Raji (cell line): Measurements from ENCODE around the gene EIF2AK2.

Experiments used
- POLR2A ChIP-seq: IDR thresholded peaks from 2 replicates; pipeline ENCODE4 v1.6.1; 2011; ENCODE audit warnings: low read depth, low read length, control low read depth; ENCODE audit not compliant: insufficient read depth

Gene EIF2AK2

GRCh38 chr2:37084797-37085196 lies 72.0 kb downstream of the EIF2AK2 start:
- TF ChIP-seq POLR2A, result no peak

DNA sequence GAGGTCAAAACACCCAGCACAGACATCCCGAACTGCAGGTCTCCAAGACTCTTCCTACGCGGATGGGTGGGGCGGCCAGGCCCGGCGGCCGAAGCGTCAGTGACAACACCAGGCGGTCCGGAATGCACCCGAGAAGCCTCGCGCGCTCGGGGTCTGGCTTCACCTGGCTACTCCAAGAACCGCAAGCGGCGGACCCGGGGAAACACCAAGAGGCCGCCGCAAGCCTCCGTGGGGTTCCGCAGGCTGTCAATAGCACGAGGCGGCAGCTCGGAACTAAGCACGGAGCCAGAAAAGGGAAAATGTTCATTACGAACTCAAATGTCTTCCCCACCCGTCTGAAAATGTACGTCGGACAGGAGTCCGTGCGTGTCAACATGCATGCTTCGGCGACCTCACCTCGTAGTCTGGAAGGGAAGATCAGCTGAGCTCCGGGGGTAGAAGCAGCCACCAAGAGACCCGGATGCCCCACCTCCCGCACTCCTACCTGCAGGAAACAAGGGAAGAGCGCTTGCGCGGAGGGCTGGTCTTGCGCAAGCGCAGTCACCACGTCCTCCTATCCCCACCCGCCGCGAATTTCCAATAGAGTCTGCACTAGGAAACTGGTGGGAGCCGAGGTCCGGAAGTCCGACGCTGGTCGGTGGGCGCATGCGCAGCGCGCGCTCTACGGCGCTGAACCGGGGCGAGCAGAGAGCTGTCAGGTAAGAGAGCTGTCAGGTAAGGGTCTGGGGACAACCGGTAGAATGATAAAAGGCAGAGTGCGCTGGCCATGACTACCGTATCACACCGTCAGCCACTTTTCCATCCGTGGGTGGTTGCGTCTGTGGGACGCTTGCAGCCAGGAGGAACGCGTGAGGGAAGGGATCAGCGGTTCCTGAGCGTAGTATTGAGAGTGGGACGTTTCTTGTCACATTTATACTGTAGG lies 72.6 kb downstream of the EIF2AK2 start, which contains the start of the genes GPATCH11 and HEATR5B:
GPATCH11 (plus strand) TSS at position 646 of the 922 bp plus-strand sequence. CDS start 3,864 bp downstream, outside the sequence.
HEATR5B (minus strand) TSS at position 500 of the 922 bp plus-strand sequence. CDS start 958 bp downstream, outside the sequence.
- TF ChIP-seq POLR2A, result peak; percentile 90

GRCh38 chr2:37080689-37081088 lies 76.1 kb downstream of the EIF2AK2 start:
- TF ChIP-seq POLR2A, result no peak

DNA sequence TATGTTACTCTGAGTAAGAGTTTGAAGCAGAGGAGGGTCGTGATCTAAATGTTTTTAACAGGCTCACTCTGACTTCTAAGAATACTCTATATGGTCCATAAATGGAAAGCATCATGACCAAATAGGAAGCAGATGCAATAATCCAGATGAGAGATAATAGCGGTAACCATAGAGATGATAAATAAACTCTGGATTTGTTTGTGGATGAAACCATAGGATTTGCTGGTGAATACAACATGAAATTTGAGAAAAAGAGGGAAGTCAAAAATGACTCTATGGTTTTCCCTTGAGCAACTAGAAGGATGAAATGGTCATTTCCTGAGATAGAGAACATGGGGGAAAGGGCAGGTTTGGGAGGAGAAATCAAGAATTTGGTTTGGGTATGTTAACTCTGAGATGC lies 76.5 kb downstream of the EIF2AK2 start:
- TF ChIP-seq POLR2A, result no peak

GRCh38 chr2:37070931-37071330 lies 85.8 kb downstream of the EIF2AK2 start:
- TF ChIP-seq POLR2A, result no peak

GRCh38 chr2:37068686-37069085 lies 88.1 kb downstream of the EIF2AK2 start:
- TF ChIP-seq POLR2A, result no peak

GRCh38 chr2:37061776-37062175 lies 95.0 kb downstream of the EIF2AK2 start:
- no peak for TF ChIP-seq POLR2A

DNA sequence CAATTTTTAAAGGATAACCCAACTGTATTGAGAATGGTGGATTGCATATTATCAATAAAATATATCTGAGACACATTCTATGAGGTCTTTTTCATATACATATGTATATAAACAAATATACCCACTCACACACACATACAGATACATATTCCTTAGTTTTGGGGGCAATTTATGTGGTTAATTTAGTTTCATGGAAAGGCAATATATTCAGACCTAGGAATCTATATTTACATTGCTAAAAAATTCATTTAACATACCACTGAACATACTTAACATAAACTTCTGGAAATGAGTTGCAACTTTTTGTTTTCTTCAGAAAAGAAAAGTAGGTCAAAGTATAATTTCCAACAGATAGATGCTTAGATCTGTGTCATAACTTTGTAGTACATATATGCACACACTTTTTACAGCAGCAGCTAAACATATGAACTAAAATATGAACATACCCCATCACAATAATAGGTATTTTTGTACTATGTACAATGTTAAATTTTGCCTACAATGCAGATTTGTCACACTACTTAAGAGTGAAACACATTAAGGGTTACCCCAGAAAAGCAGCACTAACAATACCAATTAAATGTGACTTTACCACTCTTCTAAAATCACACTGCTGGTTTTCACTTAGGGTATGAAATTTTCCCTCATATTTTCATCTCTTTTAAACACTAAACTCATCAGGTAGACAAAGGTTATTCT lies 95.6 kb downstream of the EIF2AK2 start:
- no peak for TF ChIP-seq POLR2A

DNA sequence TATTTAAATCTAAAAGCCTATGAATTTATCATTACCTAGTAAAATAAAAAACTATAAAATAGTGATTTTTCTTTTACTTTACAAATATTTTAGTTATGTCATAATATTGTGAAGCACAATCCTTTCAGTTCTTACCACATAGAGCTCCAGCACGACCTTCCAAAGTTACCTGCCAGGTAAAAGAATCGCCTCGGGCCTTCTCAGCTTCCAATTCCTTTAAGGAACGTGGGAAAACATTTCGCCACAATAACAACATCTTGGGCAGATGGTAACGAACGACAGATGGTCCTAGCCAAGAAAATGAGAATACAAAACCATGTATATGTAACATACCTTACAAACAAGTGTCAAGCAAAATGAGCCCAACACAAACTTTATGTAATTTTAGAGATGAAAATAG lies 96.3 kb downstream of the EIF2AK2 start:
- TF ChIP-seq POLR2A, result no peak

GRCh38 chr2:37059841-37060240 lies 96.9 kb downstream of the EIF2AK2 start:
- TF ChIP-seq POLR2A, result no peak

DNA sequence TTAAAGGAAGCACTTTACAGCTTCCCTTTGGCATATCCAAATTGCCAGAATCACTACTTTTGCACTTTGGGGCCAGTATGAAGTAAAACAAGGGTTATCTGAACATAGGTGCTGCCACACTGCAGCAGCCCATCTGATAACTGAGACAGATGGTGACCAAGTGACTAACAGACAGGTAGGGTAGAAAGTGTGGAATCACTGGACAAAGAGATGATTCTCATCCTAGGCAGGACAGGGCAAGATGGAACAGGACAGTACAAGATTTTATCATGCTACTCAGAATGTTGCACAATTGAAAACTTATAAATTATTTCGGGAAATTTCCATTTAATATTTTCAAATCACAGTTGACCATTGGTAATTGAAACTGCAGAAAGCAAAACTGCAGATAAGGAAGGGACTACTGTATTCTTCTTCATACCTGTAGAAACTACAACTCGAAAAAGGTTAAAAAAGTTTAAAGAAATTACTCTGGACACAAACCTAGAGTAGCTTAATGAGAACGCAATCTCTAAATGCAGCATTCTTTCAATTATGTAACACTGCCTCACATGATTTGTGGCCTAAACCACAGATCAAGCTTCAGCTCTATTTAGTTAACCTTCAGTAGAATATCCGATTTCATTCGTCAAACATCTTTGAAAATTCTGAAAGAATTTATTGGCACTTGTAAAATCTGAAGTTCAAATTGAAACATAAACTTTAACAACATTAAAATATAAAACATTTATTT lies 104.0 kb downstream of the EIF2AK2 start:
- TF ChIP-seq POLR2A, result no peak
